DMS114 treated with DMSO at 0.1 percent for 48 hours (cell line): ENCODE measurements around the gene CHN2.

Source experiments
- DNase-seq: peaks from one replicate; lab custom pipeline; 2025; ENCODE audit not compliant: unreplicated experiment; lab: John Stamatoyannopoulos, UW

The CHN2 gene

DNA sequence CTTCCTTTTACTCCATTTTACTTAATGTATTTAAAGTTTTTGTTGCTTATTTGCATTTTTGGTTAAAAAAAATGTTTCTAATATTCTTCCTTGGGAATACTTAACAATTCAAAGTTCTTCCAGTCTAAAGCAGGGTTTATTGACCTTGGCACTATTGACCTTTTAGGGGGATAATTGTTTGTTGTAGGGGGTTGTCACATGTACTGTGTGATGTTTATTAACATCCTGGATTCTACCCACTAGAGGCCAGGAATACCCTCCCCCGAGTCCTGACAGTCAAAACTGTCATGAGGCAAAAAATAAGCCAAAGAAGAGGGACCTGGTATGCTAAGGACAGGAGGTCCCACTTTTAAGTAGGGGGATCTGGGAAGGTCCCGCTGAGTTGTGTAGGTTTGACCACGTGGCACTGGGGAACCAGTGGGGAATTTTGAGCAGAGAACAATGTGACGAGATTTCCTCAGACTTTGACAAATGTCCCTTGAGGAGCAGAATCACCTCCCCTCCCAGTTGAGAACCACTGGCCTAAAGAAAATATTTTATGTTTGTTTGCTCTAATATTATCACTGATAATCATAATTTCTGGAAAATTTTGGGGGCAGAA, 190.7 kb downstream of the CHN2 start:
- no peak for DNase-seq

GRCh38 chr7:29386196-29386765, 191.7 kb downstream of the CHN2 start:
- no peak for DNase-seq

DNA sequence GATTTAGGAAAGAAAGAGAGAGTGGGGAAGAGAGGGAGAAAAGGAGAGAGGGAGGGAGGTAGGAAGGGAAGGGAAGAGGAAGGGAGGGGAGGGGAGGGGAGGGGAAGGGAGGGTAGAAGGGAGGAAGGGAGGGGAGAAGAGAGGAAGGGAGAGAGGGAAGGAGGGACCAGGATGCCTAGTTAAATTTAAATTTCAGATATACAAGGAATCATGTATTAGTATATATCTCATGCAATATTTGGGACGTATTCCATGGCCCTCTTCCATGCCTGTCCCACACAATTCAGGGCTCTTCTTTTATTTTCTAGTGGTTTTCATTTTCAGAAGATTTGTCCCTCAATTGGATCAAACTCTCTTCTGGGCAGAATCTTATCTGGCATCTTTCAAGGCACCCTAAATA, 196.7 kb downstream of the CHN2 start:
- DNase-seq, result no peak

GRCh38 chr7:29394321-29394720, 199.7 kb downstream of the CHN2 start:
- no peak for DNase-seq

GRCh38 chr7:29396563-29396962, 202.0 kb downstream of the CHN2 start:
- DNase-seq, result no peak

- no peak for DNase-seq
Measured at GRCh38 chr7:29397398-29397797, 202.8 kb downstream of the CHN2 start.

DNA sequence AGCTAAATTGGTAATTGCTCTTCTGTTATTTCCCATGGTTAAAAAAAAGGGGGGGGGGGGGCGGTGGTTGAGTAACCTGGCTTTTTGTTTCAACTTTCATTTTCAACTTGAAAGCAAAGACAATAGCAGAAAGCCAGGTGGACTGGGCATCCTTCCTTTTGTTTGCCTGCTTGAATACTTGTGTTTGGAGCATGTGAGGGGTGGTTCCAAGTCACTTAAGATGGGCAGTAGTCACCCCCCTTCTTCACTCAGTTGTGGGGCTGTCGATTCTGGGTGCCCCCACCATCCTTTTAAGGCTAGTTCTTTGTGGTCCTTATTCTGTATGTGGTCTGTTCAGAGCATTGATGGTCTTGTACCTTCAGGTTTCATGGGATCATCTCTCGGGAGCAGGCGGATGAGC, 203.4 kb downstream of the CHN2 start:
- no peak for DNase-seq

DNA sequence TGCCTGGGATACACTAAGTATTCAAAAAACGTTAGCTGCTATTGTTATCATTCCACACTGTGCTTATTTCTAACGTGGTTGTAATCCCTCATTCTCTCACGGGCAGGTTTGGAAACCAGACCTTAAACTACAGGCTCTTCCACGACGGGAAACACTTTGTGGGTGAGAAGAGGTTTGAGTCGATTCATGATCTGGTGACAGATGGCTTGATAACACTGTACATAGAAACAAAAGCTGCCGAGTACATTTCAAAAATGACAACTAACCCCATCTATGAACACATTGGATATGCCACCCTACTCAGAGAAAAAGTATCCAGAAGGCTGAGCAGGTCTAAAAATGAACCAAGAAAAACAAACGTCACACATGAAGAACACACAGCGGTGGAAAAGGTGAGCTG, 205.9 kb downstream of the CHN2 start:
- no peak for DNase-seq

DNA sequence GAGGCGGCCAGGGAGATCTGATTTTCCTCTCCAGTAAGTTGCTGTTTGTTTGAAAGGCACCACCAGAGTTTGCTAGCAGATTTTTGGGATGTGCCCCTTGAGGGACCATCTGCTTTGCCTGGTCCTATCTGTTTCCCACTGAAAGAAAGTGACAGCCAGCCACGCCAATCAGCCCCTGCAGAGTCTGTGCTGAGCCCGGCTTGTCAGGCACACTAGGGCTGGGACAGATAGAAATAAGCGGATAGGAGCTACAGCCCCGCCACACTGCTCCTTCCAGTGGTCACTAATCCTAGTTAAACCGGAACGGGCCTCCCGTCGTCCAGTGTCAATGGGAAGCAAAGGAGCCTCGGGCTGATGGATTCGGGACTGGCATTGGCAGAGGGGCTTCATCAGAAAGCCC, 207.2 kb downstream of the CHN2 start:
- DNase-seq, result no peak

- no peak for DNase-seq
Measured at GRCh38 chr7:29405891-29406290, 211.3 kb downstream of the CHN2 start.

- no peak for DNase-seq
Measured at GRCh38 chr7:29406366-29406765, 211.8 kb downstream of the CHN2 start.

- DNase-seq, result peak; percentile 57
Measured at GRCh38 chr7:29408841-29409243, 214.3 kb downstream of the CHN2 start.

GRCh38 chr7:29410996-29411395, 216.4 kb downstream of the CHN2 start:
- no peak for DNase-seq

DNA sequence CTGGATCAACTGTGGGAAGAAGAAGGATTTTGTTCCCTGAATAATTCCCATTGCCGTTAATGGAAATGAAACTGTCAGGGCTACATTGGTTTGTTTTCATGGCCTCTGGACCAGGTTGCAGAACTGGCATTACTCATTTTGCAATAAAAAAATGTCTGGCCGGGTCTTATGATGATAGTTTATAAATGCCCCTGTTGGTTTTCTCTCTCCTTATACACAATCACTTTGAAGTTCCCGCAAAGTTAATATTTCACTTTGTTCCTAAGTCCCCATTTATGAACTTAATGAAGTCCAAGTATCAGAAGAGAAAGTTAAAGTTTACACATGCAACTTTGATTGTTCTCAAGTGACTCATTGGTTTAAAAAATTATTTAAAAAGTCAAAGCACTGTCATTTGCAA, 218.3 kb downstream of the CHN2 start:
- no peak for DNase-seq

GRCh38 chr7:29413626-29414136, 219.1 kb downstream of the CHN2 start:
- DNase-seq, result no peak

- DNase-seq, result no peak
Measured at GRCh38 chr7:29414216-29414615, 219.6 kb downstream of the CHN2 start.

DNA sequence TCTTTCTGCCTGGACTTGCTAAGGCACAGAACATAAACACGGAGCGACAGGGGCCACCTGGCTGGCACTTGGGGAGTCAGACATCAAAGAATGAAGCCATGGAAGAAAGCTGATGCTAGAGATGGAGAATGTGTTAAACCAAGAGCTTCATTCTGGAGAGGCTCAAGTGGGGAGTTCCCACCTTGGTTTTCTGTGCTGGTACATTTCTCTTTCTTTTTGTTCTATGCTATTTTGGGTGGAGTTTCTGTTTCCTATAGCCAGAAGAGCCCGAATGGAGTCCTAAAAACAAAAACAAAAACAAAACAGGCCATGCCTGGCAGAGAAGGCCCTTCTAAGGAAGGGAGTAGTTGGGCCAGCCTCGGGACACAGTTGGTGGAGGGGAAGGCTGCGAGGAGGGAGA, 220.6 kb downstream of the CHN2 start:
- DNase-seq, result no peak

GRCh38 chr7:29416276-29416937, 221.8 kb downstream of the CHN2 start:
- DNase-seq, result no peak

DNA sequence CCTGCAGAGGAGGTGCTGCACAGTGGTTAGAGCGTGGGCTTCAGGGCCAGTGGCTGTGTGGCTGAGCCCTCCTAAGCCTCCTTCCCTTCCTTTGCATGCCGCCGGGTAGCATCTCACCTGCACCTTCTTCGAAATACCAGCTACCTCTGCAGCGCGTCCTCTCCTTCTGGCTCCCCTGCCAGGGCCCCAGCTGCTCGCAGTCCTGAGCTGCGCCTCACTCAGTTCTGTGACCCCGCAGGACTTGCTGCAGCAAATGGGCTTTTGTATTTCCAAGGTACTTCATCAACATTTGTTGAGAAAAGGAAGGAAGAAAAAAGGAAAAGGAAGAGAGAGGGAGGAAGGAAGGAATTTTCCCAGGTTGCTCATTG, 222.3 kb downstream of the CHN2 start:
- DNase-seq, result no peak

DNA sequence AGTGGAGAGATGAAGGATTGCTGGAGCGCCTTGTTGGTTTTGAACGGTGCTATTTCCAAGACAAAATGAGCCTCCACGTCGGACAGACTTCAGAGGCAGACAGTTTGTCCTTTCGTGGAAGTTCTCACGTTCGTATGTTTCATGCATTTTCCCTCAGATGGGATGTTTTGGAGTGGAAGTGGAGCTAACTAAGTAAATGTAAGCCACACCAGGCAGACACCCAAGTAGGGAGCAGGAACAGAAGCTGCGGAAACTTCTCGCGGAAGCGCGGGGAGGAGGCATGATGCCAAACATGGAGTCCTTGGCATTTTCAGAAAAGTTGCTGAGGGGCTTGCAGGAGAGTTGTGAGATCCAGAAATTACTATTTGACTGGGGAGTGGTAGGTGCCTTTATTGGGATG, 223.5 kb downstream of the CHN2 start:
- no peak for DNase-seq

GRCh38 chr7:29418651-29419050, 224.1 kb downstream of the CHN2 start:
- DNase-seq, result no peak

DNA sequence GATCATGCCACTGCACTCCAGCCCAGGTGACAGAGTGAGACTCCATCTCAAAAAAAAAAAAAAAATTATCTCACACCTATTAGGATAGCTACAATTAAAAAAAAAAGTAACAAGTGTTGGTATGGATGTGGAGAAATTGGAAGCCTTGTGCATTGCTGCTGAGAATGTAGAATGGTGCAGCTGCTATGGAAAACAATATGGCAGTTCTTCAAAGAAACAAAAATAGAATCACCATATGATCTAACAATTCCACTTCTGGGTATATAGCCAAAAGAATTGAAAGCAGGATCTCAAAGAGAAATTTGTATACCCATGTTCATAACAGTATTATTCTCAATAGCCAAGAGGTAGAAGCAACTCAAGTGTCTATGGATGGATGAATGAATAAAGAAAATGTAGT, 225.4 kb downstream of the CHN2 start:
- no peak for DNase-seq
